Brain microvascular endothelial cell (primary cell): ENCODE measurements around the gene POTEF.
"Not testable (repeated sequence)": the region's sequence is repeated elsewhere in the genome, so short reads cannot be mapped to it uniquely, and the experiment has no call there.

Experiments used
- DNase-seq: peaks from one replicate; pipeline ENCODE4 v3.0.0-alpha.2; 2020
- H3K27ac ChIP-seq: fragments of 250-450 bp; sonication (Bioruptor Pico); 2 replicates; pipeline ENCODE4 v1.5.1; 2020; ENCODE audit warnings: mild to moderate bottlenecking, moderate library complexity
- H3K27me3 ChIP-seq: fragments of 250-450 bp; sonication (Bioruptor Pico); replicated peaks from 2 replicates; pipeline ENCODE4 v1.5.1; 2020; ENCODE audit warnings: mild to moderate bottlenecking
- H3K36me3 ChIP-seq: fragments of 250-450 bp; sonication (Bioruptor Pico); replicated peaks from 2 replicates; pipeline ENCODE4 v1.5.1; 2020; ENCODE audit warnings: mild to moderate bottlenecking
- H3K4me3 ChIP-seq: 2 replicates; pipeline ENCODE4 v1.5.1; 2011; ENCODE audit warnings: low read depth, mild to moderate bottlenecking, control low read depth, low read length, moderate library complexity
- in situ Hi-C: cut with HindIII; loops from 2 replicates; pipeline ENCODE4 v1.10.0; 2017; ENCODE audit warnings: low sequenced_read_pairs, low pct_ligation_motif_present
- TF ChIP-seq, protein P1 (sequence below): IDR thresholded peaks from 2 replicates; pipeline ENCODE4 v1.5.1; 2011; ENCODE audit warnings: low read depth, mild to moderate bottlenecking, moderate library complexity, low read length, control low read depth, inconsistent platforms; ENCODE audit errors: missing control alignments

The POTEF gene

GRCh38 chr2:130155956-130156623 is 27.1 kb upstream of the POTEF start:
- DNase-seq = peak; percentile 33
- in situ Hi-C loops, H3K27ac ChIP-seq, H3K4me3 ChIP-seq, H3K27me3 ChIP-seq: not testable (repeated sequence)
- H3K36me3 ChIP-seq = peaks cover 12% of the 10 kb centered on the region
- TF ChIP-seq, protein P1, sequence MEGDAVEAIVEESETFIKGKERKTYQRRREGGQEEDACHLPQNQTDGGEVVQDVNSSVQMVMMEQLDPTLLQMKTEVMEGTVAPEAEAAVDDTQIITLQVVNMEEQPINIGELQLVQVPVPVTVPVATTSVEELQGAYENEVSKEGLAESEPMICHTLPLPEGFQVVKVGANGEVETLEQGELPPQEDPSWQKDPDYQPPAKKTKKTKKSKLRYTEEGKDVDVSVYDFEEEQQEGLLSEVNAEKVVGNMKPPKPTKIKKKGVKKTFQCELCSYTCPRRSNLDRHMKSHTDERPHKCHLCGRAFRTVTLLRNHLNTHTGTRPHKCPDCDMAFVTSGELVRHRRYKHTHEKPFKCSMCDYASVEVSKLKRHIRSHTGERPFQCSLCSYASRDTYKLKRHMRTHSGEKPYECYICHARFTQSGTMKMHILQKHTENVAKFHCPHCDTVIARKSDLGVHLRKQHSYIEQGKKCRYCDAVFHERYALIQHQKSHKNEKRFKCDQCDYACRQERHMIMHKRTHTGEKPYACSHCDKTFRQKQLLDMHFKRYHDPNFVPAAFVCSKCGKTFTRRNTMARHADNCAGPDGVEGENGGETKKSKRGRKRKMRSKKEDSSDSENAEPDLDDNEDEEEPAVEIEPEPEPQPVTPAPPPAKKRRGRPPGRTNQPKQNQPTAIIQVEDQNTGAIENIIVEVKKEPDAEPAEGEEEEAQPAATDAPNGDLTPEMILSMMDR = peak; percentile 73

DNA sequence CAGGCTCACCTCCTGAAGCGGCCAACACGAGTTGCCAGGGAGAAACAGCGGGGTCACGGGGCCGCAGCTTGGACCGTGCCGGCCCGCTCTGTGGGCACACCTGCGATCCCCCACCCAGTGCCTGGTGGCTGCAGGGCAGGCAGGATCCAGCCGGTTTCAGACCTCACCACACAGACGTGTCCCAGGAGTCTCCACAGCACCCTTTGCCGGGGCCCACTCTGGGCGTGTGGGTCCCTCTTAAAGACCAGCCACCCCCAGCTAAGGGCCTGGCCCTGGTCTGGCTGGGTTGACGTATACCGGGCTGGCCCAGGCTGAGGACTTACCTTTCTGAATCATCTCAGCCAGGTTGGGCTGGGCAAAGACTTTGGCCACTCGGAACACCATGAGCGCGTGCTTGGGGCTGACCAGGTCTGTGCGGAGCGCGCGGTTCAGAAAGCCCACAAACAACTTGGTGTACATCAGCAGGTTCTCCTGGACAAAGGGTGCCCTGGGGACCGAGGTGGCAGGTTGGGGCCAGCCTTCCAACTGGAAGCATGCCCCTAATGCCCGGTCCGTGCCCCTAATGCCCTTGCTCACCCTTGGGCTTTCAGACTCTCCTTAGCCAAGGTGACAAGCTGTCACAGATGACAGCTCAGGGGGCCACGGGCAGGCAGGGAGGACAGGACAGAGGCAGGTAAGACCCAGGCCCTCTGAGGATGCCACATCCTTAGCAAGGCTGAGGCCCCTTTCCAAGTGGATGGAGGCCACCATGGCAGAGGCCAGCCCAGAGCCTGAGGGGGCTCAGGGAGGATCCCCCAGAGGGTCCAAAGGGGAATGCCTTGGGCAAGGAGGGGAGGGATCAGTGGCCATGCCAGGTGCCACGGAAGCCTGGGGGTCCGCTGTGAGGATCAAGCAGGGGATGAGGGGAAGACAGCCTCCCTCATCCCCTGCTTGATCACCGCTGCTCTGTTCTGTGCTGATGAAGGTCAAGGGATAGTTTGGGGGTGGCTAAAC is 26.0 kb upstream of the POTEF start:
- Histone ChIP-seq H3K36me3 (peaks cover 12% of the 10 kb centered on the region), H3K27ac (no peak overlapping the region), H3K4me3 (no peak overlapping the region), H3K27me3 (no peaks in the 10 kb centered on the region)
- in situ Hi-C loops = no loop called here
- TF ChIP-seq, protein P1 = no peak
- no peak for DNase-seq

- H3K4me3 ChIP-seq, in situ Hi-C loops, H3K27me3 ChIP-seq, H3K27ac ChIP-seq, DNase-seq: not testable (repeated sequence)
- peaks cover 12% of the 10 kb centered on the region for H3K36me3 ChIP-seq
Measured at GRCh38 chr2:130154423-130154770, 25.4 kb upstream of the POTEF start.

DNA sequence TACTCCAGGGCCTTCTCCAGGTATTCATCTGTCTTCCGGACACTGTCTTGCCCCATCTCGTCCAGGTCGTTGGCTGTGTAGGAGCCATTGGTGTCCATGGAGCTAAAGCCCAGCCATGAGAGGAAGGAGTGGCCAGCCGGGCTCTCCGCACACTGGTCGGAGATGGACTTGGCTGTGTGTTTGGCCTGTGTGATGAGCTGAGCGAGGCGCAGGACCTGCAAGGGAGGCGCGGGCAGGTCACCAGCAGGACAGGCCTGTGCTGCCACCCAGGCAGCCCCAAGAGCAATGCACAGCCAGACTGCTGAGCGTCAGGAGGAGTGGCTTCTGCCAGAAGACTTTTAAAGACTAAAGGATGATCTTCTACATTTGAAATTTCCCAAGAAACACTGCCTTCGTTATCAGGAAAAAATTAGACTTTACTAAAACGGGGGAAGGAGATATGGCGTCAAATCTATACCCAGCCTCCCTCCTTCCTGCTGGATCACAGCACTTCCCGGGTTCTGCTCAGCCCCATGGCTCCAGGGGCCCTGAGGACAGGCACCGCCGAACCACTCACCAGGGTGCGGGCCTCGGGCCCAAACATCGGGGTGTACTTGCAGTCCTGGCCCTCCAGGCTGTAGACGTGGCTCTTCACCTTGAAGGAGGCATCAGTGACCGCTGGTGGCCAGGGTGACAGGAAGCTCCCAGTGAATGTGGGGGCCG is 24.9 kb upstream of the POTEF start:
- in situ Hi-C loops, H3K27ac ChIP-seq, H3K4me3 ChIP-seq, H3K27me3 ChIP-seq, DNase-seq: not testable (repeated sequence)
- H3K36me3 ChIP-seq = peaks cover 12% of the 10 kb centered on the region

DNA sequence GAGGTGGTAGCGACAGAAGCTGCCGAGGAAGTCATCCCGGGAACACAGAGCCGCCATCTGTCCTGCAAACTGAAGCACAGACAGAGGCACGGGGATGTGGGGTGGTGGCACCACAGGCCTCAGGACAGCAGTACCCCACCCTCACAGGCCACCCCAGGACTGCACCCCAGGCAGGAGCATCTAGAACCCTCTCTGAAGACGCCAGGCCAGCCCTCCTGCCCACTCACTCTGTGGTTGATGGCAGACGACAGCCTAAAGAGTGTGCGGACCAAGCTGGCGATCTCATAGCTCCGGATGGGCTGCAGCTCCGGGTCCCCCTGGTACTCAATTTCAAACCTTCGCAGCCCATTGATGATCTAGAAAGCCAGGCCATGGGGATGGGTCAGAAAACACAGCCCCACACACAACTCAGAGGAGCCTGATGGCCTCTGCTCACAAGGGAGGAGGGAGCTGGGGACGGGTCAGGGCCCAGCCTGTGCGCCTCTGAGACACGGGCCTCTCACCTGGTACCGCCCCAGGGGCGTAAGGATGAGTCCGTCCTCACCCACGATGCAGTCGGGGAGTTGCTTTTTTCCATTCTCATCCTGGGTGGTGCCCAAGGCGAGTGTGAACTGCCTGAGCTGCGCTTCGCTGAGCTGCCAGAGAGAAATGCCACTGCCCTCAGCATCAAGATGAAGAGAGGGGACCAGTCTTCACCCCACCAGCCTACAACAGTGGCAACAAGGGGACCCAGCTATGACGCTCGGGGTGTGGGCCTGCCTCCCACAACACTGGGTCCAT is 24.0 kb upstream of the POTEF start:
- in situ Hi-C loops = no loop called here
- peaks cover 12% of the 10 kb centered on the region for H3K36me3 ChIP-seq
- TF ChIP-seq, protein P1 = no peak

DNA sequence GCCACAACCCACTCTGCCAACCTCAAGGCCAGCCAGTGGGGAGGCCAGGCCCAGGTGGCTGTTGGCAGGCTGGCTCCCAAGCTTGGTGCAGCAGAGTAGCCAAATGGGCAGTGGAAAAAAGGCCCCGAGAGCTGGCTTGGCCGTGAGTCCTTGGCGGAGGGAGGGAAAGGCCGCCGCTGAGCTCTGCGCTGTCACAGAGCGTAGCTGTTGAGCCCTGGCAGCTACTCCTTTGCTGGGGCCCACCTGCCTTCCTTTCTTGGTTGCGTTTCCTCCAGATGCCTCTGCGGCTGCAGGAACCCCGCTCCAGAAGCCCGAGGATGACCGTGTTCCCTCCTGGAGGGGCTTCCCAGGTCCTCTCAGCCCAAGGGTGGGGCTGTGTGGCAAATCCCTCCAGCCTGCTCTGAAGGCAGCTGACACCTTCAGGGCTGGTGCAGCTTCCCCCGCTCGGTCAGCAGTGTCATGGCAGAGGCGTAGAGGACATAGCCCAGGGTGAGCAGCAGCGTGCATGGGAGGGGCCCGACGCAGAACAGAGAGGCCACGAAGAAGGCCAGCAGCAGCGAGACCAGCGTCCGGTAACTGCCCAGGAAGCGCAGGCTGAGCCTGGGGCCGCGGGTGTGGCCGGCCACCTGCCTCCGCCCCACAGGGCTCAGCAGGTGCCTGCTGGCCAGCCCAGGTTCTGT is 23.3 kb upstream of the POTEF start:
- H3K36me3 ChIP-seq = peaks cover 12% of the 10 kb centered on the region
- DNase-seq, H3K27me3 ChIP-seq, H3K4me3 ChIP-seq, H3K27ac ChIP-seq, in situ Hi-C loops: not testable (repeated sequence)

More for the DNA sequence above, 24.0 kb upstream of the POTEF start:
- DNase-seq = no peak
- Histone ChIP-seq H3K27ac (no peak overlapping the region), H3K27me3 (no peaks in the 10 kb centered on the region), H3K4me3 (no peak overlapping the region)

DNA sequence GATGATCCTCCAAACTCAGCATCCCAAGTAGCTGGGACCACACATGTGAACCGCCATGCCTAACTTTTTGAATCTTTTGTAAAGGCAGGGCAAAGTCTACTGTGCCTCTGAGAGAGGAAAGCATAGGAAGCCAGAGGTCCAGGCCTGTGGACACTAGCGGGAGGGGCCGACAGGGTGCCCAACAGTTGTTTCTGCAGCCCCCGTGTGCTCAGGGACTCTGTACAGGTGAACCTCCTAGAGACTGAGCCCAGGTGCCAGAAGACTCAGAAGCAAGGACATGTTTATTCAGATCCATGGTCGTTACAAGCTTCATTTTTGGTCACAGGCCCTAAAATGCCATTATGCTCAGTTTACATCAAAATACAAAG is 22.1 kb upstream of the POTEF start:
- H3K27me3 ChIP-seq = not testable (repeated sequence)

More for the DNA sequence above, 22.1 kb upstream of the POTEF start:
- H3K36me3 ChIP-seq = peaks cover 12% of the 10 kb centered on the region
- H3K27ac ChIP-seq, in situ Hi-C loops, H3K4me3 ChIP-seq, DNase-seq: not testable (repeated sequence)
